ENCODE measurements around the gene BIRC2. TPM values are rescaled to one million over a fixed set of nuclear protein-coding genes. Genes with fewer than 3 reads are reported as not detected.
"Not testable (repeated sequence)": the region's sequence is repeated elsewhere in the genome, so short reads cannot be mapped to it uniquely, and the experiment has no call there.

The BIRC2 gene
- total RNA-seq, 2 donors from 2014 or later, result 45.4 to 55.3 TPM

- no peak overlapping the region for H3K4me3 Mint-ChIP-seq
- 94 to 100% methylated on average over 2 of the region's 2 CpGs for WGBS, 2 experiments (ENCODE audit: insufficient coverage in 1 of 2, insufficient read length in 1 of 2)
- Histone ChIP-seq H3K27me3 (ENCODE audit: control insufficient read depth, insufficient read depth, low read length, poor library complexity, severe bottlenecking) (no peaks in the 10 kb centered on the region), H3K36me3 (ENCODE audit: control insufficient read depth, insufficient read depth, low read length) (no peaks in the 10 kb centered on the region), H3K4me3 (ENCODE audit: low read length) (no peak overlapping the region), H3K9ac (ENCODE audit: extremely low read depth, low read length, poor library complexity, severe bottlenecking) (no peak overlapping the region), H3K27ac (ENCODE audit: low read depth, low read length) (no peak overlapping the region), H3K4me1 (ENCODE audit: control insufficient read depth, insufficient read depth, low read length) (no peaks in the 10 kb centered on the region), H3K9me3 (ENCODE audit: control insufficient read depth, low read length) (no peaks in the 10 kb centered on the region)
- no peaks in the 10 kb centered on the region for H3K36me3 Mint-ChIP-seq (ENCODE audit: low read depth)
- DNase-seq, result no peak
- H3K4me1 Mint-ChIP-seq, result peaks cover 3% of the 10 kb centered on the region
- H3K27me3 Mint-ChIP-seq (ENCODE audit: insufficient read depth), result no peaks in the 10 kb centered on the region
- TF ChIP-seq CTCF (conservative IDR thresholded peaks at IDR 0.05), result no peak
- H3K27ac Mint-ChIP-seq, result no peak overlapping the region
- no peaks in the 10 kb centered on the region for H3K9me3 Mint-ChIP-seq
These were observed 15.7 kb upstream of the BIRC2 start for GRCh38 chr11:102331341-102331740.

- H3K4me1 ChIP-seq (ENCODE audit: control insufficient read depth, insufficient read depth, low read length), result no peaks in the 10 kb centered on the region
- no peaks in the 10 kb centered on the region for H3K27me3 ChIP-seq (ENCODE audit: control insufficient read depth, insufficient read depth, low read length, poor library complexity, severe bottlenecking)
- no peak overlapping the region for H3K4me3 ChIP-seq (ENCODE audit: low read length)
- Mint-ChIP-seq H3K9me3 (no peaks in the 10 kb centered on the region), H3K4me3 (no peak overlapping the region), H3K27ac (no peak overlapping the region), H3K36me3 (ENCODE audit: low read depth) (no peaks in the 10 kb centered on the region), H3K27me3 (ENCODE audit: insufficient read depth) (peaks cover 2% of the 10 kb centered on the region), H3K4me1 (no peaks in the 10 kb centered on the region)
- no peak overlapping the region for H3K9ac ChIP-seq (ENCODE audit: extremely low read depth, low read length, poor library complexity, severe bottlenecking)
- H3K36me3 ChIP-seq (ENCODE audit: control insufficient read depth, insufficient read depth, low read length), result no peaks in the 10 kb centered on the region
- 97 to 100% methylated on average over 1 of the region's 1 CpG for WGBS, 2 experiments (ENCODE audit: insufficient coverage in 1 of 2, insufficient read length in 1 of 2)
- no peak for DNase-seq
- H3K27ac ChIP-seq (ENCODE audit: low read depth, low read length), result no peak overlapping the region
- TF ChIP-seq CTCF (conservative IDR thresholded peaks at IDR 0.05), result no peak
- H3K9me3 ChIP-seq (ENCODE audit: control insufficient read depth, low read length), result no peaks in the 10 kb centered on the region
These were observed 14.4 kb upstream of the BIRC2 start for GRCh38 chr11:102332611-102332994.

GRCh38 chr11:102338479-102339010, 8.5 kb upstream of the BIRC2 start:
- Mint-ChIP-seq H3K4me1 (peaks cover 3% of the 10 kb centered on the region), H3K36me3 (ENCODE audit: low read depth) (no peaks in the 10 kb centered on the region), H3K9me3 (no peaks in the 10 kb centered on the region), H3K27ac (no peak overlapping the region), H3K4me3 (no peak overlapping the region), H3K27me3 (ENCODE audit: insufficient read depth) (peaks cover 2% of the 10 kb centered on the region)
- Histone ChIP-seq H3K27ac (ENCODE audit: low read depth, low read length) (no peak overlapping the region), H3K36me3 (ENCODE audit: control insufficient read depth, insufficient read depth, low read length) (no peaks in the 10 kb centered on the region), H3K27me3 (ENCODE audit: control insufficient read depth, insufficient read depth, low read length, poor library complexity, severe bottlenecking) (no peaks in the 10 kb centered on the region), H3K4me1 (ENCODE audit: control insufficient read depth, insufficient read depth, low read length) (no peaks in the 10 kb centered on the region), H3K9me3 (ENCODE audit: control insufficient read depth, low read length) (no peaks in the 10 kb centered on the region), H3K4me3 (ENCODE audit: low read length) (no peak overlapping the region), H3K9ac (ENCODE audit: extremely low read depth, low read length, poor library complexity, severe bottlenecking) (no peak overlapping the region)
- DNase-seq, result no peak
- TF ChIP-seq CTCF (conservative IDR thresholded peaks at IDR 0.05), result no peak

GRCh38 chr11:102341311-102341710, 5.7 kb upstream of the BIRC2 start:
- not testable (repeated sequence) for H3K27ac Mint-ChIP-seq; H3K9ac ChIP-seq (ENCODE audit: extremely low read depth, low read length, poor library complexity, severe bottlenecking); H3K36me3 Mint-ChIP-seq (ENCODE audit: low read depth); H3K4me3 Mint-ChIP-seq; DNase-seq; H3K9me3 Mint-ChIP-seq; H3K27ac ChIP-seq (ENCODE audit: low read depth, low read length); H3K27me3 Mint-ChIP-seq (ENCODE audit: insufficient read depth); H3K36me3 ChIP-seq (ENCODE audit: control insufficient read depth, insufficient read depth, low read length); H3K27me3 ChIP-seq (ENCODE audit: control insufficient read depth, insufficient read depth, low read length, poor library complexity, severe bottlenecking); H3K4me1 ChIP-seq (ENCODE audit: control insufficient read depth, insufficient read depth, low read length); H3K4me3 ChIP-seq (ENCODE audit: low read length); H3K9me3 ChIP-seq (ENCODE audit: control insufficient read depth, low read length)
- peaks cover 14% of the 10 kb centered on the region for H3K4me1 Mint-ChIP-seq
- 86 to 90% methylated on average over 4 to 7 of the region's 7 CpGs for WGBS, 2 experiments (ENCODE audit: insufficient coverage in 1 of 2, insufficient read length in 1 of 2)
